Esophagus muscularis mucosa (tissue), 4 donors: Measurements from ENCODE around the gene GP1BA. TPM values are rescaled to one million over a fixed set of nuclear protein-coding genes. Genes with fewer than 3 reads are reported as not detected.
A peak's percentile ranks its signal among the peaks of the same experiment; 100 is the strongest.

Source experiments
- DNase-seq: peaks from one replicate; pipeline ENCODE4 v3.0.0-alpha.2; 2017; ENCODE audit errors: extremely low spot score
- H3K27ac ChIP-seq, 4 donors: fragments of 200-600 bp; sonication (generic); replicated peaks in 1 of 4; 1 replicate in 3 of 4; 2 replicates in 1 of 4; pipeline ENCODE4 v1.5.1; 2016 to 2019; ENCODE audit warnings: mild to moderate bottlenecking in 1 of 4
- H3K27me3 ChIP-seq, 4 donors: fragments of 200-600 bp; sonication (generic); one replicate each; pipeline versions ENCODE4 v1.5.1 to v1.6.0; 2016 to 2019
- H3K36me3 ChIP-seq, 4 donors: fragments of 200-600 bp; sonication (generic); one replicate each; pipeline ENCODE4 v1.5.1; 2016 to 2019
- H3K4me1 ChIP-seq, 4 donors: fragments of 200-600 bp; sonication (generic); one replicate each; pipeline ENCODE4 v1.5.1; 2016 to 2019
- H3K4me3 ChIP-seq, 4 donors: fragments of 200-600 bp; sonication (generic); 1 replicate in 2 of 4; 2 replicates in 2 of 4; pipeline ENCODE4 v1.5.1; 2016 to 2019; ENCODE audit warnings: mild to moderate bottlenecking in 4 of 4, moderate library complexity in 1 of 4
- H3K9me3 ChIP-seq, 4 donors: fragments of 200-600 bp; sonication (generic); 1 replicate in 3 of 4; 2 replicates in 1 of 4; pipeline ENCODE4 v1.5.1; 2016 to 2019
- CTCF ChIP-seq, 3 experiments: fragments of 200-600 bp in 2 of 3; fragments of 450-650 bp in 1 of 3; sonication (generic) in 2 of 3; IDR thresholded peaks; one replicate each; pipeline ENCODE4 v1.5.1; 2017 to 2019; ENCODE audit warnings: antibody characterized with exemption in 3 of 3, mild to moderate bottlenecking in 2 of 3, moderate library complexity in 1 of 3
- EP300 ChIP-seq: sonication (generic); formaldehyde crosslinking; IDR thresholded peaks from one replicate; pipeline ENCODE4 v1.6.1; 2017; ENCODE audit warnings: antibody characterized with exemption
- POLR2A ChIP-seq: fragments of 450-650 bp; IDR thresholded peaks from one replicate; pipeline ENCODE4 v1.6.1; 2017; ENCODE audit warnings: antibody characterized with exemption, moderate library complexity, mild to moderate bottlenecking, low read depth
- POLR2AphosphoS5 ChIP-seq, 2 donors: sonication (generic); formaldehyde crosslinking; IDR thresholded peaks; one replicate each; pipeline ENCODE4 v1.6.1; 2017; ENCODE audit warnings: antibody characterized with exemption in 2 of 2
- WGBS: methylation state at CpG from one replicate; pipeline ENCODE4 v1.1.5; 2018; 5-methylcytosine and 5-hydroxymethylcytosine counted together
- intact Hi-C: fragments of 100-400 bp; cut with DNase I; formaldehyde crosslinking; loops from one replicate; pipeline ENCODE4 v1.15.1; 2023
- total RNA-seq, 4 donors: library from RNA; depleted of rRNA; stranded (reverse); fragments of >200 nt; gene quantifications; one replicate each; pipeline versions ENCODE4 v1.1.0 to v1.2.1, GENCODE V29; 2016

The GP1BA gene
- total RNA-seq, 4 donors from 2014 or later = 0.33 TPM; not detected in 3

- intact Hi-C loops = loop anchor here (5.0 kb wide), 1 partner anchor 50 kb away; the partner anchor contains the start of gene CAMTA2
- no peak for DNase-seq
- Histone ChIP-seq H3K27ac (peak overlapping the region in 2 of 4 donors; percentile 91 to 97), H3K27me3 (no peaks in the 10 kb centered on the region), H3K4me1 (peaks cover 42 to 59% (median 52%) of the 10 kb centered on the region in 4 donors), H3K36me3 (peaks cover 12 to 39% (median 31%) of the 10 kb centered on the region in 4 donors), H3K9me3 (no peaks in the 10 kb centered on the region), H3K4me3 (no peak overlapping the region)
- 94% methylated on average over 16 of the region's 16 CpGs for WGBS
- TF ChIP-seq POLR2A (no peak), POLR2AphosphoS5 (IDR thresholded peaks at IDR 0.05) (no peak), CTCF (IDR thresholded peaks at IDR 0.05) (no peak), EP300 (no peak)
Observed at GRCh38 chr17:4937553-4937952, 5.5 kb downstream of the GP1BA start.

GRCh38 chr17:4938069-4938491 is 6.0 kb downstream of the GP1BA start:
- Histone ChIP-seq H3K9me3 (no peaks in the 10 kb centered on the region), H3K27me3 (no peaks in the 10 kb centered on the region), H3K4me3 (no peak overlapping the region), H3K4me1 (peaks cover 41 to 64% (median 56%) of the 10 kb centered on the region in 4 donors), H3K36me3 (peaks cover 17 to 44% (median 37%) of the 10 kb centered on the region in 4 donors), H3K27ac (peak overlapping the region; percentile 17 to 97 (median 94))
- WGBS = 82% methylated on average over 10 of the region's 11 CpGs
- TF ChIP-seq POLR2A (no peak), EP300 (no peak), CTCF (IDR thresholded peaks at IDR 0.05) (no peak), POLR2AphosphoS5 (IDR thresholded peaks at IDR 0.05) (no peak)
- no peak for DNase-seq
- intact Hi-C loops = loop anchor here (5.0 kb wide), 1 partner anchor 49 kb away; the partner anchor contains the start of gene CAMTA2

- H3K4me3 ChIP-seq = peak overlapping the region; percentile 77 to 87 (median 78)
- H3K4me1 ChIP-seq = peaks cover 37 to 68% (median 60%) of the 10 kb centered on the region in 4 donors
- H3K9me3 ChIP-seq = no peaks in the 10 kb centered on the region
- TF ChIP-seq EP300 (no peak), POLR2AphosphoS5 (IDR thresholded peaks at IDR 0.05) (no peak), POLR2A (no peak), CTCF (IDR thresholded peaks at IDR 0.05) (no peak)
- 58% methylated on average over 15 of the region's 19 CpGs for WGBS
- peaks cover 24 to 52% (median 45%) of the 10 kb centered on the region in 4 donors for H3K36me3 ChIP-seq
- intact Hi-C loops = loop anchor here (5.0 kb wide), 1 partner anchor 48 kb away; the partner anchor contains the start of gene CAMTA2
- DNase-seq = no peak
- no peaks in the 10 kb centered on the region for H3K27me3 ChIP-seq
- H3K27ac ChIP-seq = peak overlapping the region; percentile 91 to 97 (median 94)
Observed at GRCh38 chr17:4938688-4939545, 6.8 kb downstream of the GP1BA start.

- TF ChIP-seq EP300 = no peak
- TF ChIP-seq POLR2A = no peak
- TF ChIP-seq CTCF (IDR thresholded peaks at IDR 0.05) = no peak
- no peak for TF ChIP-seq POLR2AphosphoS5 (IDR thresholded peaks at IDR 0.05)
- intact Hi-C loops = loop anchor here (5.0 kb wide), 1 partner anchor 48 kb away; the partner anchor contains the start of gene CAMTA2
- H3K27ac ChIP-seq = peak overlapping the region; percentile 91 to 97 (median 94)
- peak overlapping the region; percentile 77 to 87 (median 78) for H3K4me3 ChIP-seq
- 0% methylated on average over 2 of the region's 16 CpGs for WGBS
- H3K4me1 ChIP-seq = peaks cover 33 to 68% (median 60%) of the 10 kb centered on the region in 4 donors
- H3K27me3 ChIP-seq = no peaks in the 10 kb centered on the region
- no peaks in the 10 kb centered on the region for H3K9me3 ChIP-seq
- no peak for DNase-seq
- H3K36me3 ChIP-seq = peaks cover 24 to 58% (median 50%) of the 10 kb centered on the region in 4 donors
Observed at GRCh38 chr17:4939546-4939795, 7.4 kb downstream of the GP1BA start.
